NCI-H774 (cell line): ENCODE measurements around the gene NGFR.
"Not testable (repeated sequence)": the region's sequence is repeated elsewhere in the genome, so short reads cannot be mapped to it uniquely, and the experiment has no call there.

Experiments
- DNase-seq: peaks from one replicate; lab custom pipeline; 2025; lab: John Stamatoyannopoulos, UW

The NGFR gene

DNA sequence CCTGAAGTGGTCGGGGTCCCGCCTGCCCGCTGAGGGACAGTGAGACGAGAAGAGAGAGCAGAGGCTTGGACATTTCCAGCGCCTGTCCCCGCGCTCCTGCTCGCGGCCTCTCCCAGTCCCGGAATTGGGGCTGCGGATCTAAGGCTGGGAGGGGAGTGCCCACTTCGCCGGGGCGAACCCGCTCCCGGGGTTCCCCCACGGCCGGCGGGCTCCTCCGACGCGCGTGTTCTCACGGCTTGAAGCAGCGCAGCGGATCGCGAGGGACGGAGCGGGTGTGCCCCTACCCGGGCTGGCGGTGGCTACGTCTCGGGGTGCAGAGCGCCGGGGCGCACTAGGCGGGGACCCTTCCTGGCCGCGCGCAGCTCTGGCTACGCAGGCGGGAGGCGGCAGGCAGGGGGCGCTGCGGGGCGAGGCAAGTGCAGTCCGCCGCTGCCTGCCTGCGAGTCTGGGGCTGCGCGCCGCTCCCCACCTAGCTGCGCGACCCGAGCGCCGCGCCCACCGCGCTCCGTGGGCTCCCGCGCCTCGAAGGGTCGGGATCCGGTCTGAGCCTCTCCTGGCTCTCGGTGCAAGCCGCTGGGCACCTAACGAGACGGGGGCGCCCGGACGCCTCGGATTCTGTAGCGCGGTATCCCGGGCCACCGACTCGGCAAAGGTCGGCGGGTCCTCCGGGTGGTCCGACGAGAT lies 1.2 kb downstream of the NGFR start:
- no peak for DNase-seq

DNA sequence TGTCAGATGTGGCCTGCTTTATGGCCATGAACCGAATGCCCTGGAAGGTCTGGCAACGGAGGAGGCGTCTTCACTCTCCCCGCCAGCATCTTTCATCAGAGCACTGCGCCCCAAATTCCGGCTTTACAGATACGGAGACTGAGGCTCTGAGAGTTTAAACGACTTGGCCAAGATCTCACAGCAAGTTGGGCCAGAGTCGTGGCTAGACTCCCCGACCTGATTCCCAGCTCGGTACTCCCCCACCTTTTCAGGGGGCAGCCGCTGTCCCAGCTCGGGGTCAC lies 1.7 kb downstream of the NGFR start:
- DNase-seq: no peak

DNA sequence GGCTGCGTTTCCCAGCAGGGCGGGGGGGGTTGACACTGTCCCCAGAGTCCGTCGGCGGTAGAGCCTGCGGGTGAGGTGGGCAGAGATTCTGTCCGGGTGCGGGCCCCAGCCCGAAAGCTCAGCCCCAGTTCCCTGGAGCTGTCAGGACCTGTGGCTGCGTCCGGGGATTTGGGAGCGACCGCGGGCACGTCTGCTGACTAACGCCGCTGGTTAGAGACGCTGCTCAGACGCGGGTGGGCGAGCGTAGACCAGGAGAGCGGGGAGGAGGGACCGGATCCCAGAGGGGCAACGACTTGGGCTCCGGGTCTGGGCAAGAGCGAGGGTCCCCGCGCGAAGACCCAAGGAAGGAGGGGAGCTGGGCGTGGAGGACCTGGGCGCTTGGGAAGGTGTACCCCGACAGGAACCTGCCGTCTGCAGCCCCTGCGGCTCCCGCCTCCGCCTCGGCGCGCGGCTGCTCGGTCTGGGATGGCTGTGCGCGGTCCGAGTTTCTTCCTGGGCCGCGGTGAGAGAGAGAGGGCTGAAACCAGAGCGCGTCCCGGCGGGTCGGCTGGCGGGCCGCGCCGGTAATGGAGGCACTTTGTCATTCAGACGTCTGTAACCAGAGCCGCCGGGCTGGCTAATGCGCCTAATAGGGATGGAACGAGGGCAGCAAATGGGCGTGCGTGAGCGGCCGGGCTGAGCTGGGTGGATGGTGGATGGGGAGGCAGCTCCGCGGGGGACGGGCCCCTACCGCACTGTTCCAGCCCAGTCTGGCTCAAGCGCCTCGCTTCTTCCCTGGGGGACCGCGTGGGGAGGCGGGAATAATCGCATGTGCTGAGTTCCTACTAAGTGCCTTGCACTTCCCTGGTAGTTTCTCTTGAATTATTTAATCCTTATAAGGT lies 2.3 kb downstream of the NGFR start:
- no peak for DNase-seq

- no peak for DNase-seq
These were observed 3.0 kb downstream of the NGFR start for GRCh38 chr17:49498029-49498615.

- DNase-seq: no peak
These were observed 6.4 kb downstream of the NGFR start for GRCh38 chr17:49501496-49501895.

GRCh38 chr17:49502254-49502653 lies 7.2 kb downstream of the NGFR start:
- no peak for DNase-seq

- not testable (repeated sequence) for DNase-seq
These were observed 7.6 kb downstream of the NGFR start for GRCh38 chr17:49502680-49503079.

DNA sequence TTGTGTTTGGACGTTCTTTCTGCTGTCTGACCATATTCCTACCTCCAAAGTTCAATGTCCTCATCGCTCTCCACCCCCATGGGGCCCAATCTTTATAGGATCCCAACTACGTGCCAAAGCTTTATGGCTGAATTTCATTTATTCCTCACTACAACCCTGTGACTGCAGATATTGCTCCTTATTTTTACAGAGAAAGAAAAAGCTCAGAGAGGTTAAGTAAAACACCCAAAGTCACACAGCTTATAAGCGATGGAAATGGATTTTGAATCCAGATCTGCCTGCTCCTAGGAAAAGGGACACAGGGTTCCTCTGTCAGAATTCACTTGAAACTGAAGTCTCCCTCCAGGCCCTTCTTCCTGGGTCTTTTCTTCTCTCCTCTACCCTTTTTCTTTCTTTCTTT lies 9.3 kb downstream of the NGFR start:
- DNase-seq: no peak

- DNase-seq: no peak
These were observed 10.8 kb downstream of the NGFR start for GRCh38 chr17:49505854-49506253.

DNA sequence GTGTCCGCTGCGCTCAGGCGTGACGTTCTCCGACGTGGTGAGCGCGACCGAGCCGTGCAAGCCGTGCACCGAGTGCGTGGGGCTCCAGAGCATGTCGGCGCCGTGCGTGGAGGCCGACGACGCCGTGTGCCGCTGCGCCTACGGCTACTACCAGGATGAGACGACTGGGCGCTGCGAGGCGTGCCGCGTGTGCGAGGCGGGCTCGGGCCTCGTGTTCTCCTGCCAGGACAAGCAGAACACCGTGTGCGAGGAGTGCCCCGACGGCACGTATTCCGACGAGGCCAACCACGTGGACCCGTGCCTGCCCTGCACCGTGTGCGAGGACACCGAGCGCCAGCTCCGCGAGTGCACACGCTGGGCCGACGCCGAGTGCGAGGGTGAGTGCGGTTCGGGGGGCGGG lies 11.2 kb downstream of the NGFR start:
- DNase-seq: no peak

GRCh38 chr17:49508061-49508865 lies 13.2 kb downstream of the NGFR start:
- DNase-seq: no peak

GRCh38 chr17:49508866-49509587 lies 13.9 kb downstream of the NGFR start:
- DNase-seq: no peak

GRCh38 chr17:49509588-49509917 lies 14.5 kb downstream of the NGFR start:
- DNase-seq: no peak

- no peak for DNase-seq
These were observed 15.1 kb downstream of the NGFR start for GRCh38 chr17:49510059-49510719.

- DNase-seq: no peak
These were observed 15.6 kb downstream of the NGFR start for GRCh38 chr17:49510720-49511110.

DNA sequence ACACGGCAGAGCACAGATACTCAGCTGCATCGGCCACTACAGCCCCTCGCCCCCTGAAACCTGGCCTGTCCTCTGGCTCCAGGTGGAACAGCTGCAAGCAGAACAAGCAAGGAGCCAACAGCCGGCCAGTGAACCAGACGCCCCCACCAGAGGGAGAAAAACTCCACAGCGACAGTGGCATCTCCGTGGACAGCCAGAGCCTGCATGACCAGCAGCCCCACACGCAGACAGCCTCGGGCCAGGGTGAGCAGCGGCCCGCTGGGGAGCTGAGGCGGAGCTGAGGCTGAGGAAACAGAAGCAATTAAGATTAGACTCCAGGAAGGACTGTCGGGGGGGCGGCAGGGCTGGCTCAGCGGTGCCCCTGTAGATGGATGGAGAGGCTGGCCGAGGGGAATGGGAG lies 16.7 kb downstream of the NGFR start:
- DNase-seq: no peak

DNA sequence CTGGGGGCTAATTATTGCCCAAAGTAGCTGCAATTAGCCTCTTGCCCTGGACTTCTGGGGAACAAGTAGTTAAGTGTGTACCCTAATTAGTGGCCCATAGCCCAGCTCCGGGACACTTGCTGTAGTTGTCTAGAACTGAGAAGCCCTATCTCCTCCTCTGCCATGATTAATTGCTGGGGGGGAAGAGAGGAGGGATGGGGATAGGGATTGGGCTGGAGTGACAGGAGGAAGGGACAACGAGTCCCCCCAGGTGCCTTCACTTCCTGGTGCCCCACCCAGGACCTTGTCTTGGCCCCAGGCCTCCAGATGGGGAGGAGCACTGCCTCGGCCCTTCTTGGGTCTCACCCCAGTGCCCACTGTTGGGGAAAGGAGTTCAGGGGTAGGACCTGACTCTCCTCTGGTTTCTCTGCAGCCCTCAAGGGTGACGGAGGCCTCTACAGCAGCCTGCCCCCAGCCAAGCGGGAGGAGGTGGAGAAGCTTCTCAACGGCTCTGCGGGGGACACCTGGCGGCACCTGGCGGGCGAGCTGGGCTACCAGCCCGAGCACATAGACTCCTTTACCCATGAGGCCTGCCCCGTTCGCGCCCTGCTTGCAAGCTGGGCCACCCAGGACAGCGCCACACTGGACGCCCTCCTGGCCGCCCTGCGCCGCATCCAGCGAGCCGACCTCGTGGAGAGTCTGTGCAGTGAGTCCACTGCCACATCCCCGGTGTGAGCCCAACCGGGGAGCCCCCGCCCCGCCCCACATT lies 17.4 kb downstream of the NGFR start:
- no peak for DNase-seq

- no peak for DNase-seq
These were observed 17.9 kb downstream of the NGFR start for GRCh38 chr17:49513044-49513395.

GRCh38 chr17:49513641-49514040 lies 18.5 kb downstream of the NGFR start:
- DNase-seq: no peak

DNA sequence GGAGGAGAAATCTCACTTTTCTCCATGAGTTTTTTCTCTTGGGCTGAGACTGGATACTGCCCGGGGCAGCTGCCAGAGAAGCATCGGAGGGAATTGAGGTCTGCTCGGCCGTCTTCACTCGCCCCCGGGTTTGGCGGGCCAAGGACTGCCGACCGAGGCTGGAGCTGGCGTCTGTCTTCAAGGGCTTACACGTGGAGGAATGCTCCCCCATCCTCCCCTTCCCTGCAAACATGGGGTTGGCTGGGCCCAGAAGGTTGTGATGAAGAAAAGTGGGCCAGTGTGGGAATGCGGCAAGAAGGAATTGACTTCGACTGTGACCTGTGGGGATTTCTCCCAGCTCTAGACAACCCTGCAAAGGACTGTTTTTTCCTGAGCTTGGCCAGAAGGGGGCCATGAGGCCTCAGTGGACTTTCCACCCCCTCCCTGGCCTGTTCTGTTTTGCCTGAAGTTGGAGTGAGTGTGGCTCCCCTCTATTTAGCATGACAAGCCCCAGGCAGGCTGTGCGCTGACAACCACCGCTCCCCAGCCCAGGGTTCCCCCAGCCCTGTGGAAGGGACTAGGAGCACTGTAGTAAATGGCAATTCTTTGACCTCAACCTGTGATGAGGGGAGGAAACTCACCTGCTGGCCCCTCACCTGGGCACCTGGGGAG lies 19.1 kb downstream of the NGFR start:
- no peak for DNase-seq
